Endothelial cell (in vitro differentiated cells): ENCODE data around the gene ARHGAP26. TPM values are rescaled to one million over a fixed set of nuclear protein-coding genes. Genes with fewer than 3 reads are reported as not detected.

Source experiments
- DNase-seq: peaks from one replicate; pipeline ENCODE4 v3.0.0; 2021; ENCODE audit warnings: low spot score
- H3K27ac Mint-ChIP-seq: one replicate; pipeline ENCODE4 v1.8.0; 2021; ENCODE audit warnings: mixed read lengths, inconsistent platforms; ENCODE audit not compliant: unreplicated experiment
- H3K27me3 Mint-ChIP-seq: one replicate; pipeline ENCODE4 v1.8.0; 2021; ENCODE audit warnings: mild to moderate bottlenecking, moderate library complexity, mixed read lengths, inconsistent platforms; ENCODE audit not compliant: unreplicated experiment
- H3K36me3 Mint-ChIP-seq: one replicate; pipeline ENCODE4 v1.8.0; 2021; ENCODE audit warnings: mild to moderate bottlenecking, low read depth, mixed read lengths, inconsistent platforms; ENCODE audit not compliant: unreplicated experiment
- H3K4me1 Mint-ChIP-seq: one replicate; pipeline ENCODE4 v1.8.0; 2021; ENCODE audit warnings: mild to moderate bottlenecking, mixed read lengths, inconsistent platforms; ENCODE audit not compliant: unreplicated experiment
- H3K4me3 Mint-ChIP-seq: one replicate; pipeline ENCODE4 v1.8.0; 2021; ENCODE audit warnings: mild to moderate bottlenecking, mixed read lengths, inconsistent platforms; ENCODE audit not compliant: unreplicated experiment
- H3K9me3 Mint-ChIP-seq: one replicate; pipeline ENCODE4 v1.8.0; 2021; ENCODE audit warnings: mixed read lengths, inconsistent platforms; ENCODE audit not compliant: unreplicated experiment
- CTCF ChIP-seq: fragments of 200-600 bp; sonication (generic); IDR thresholded peaks from one replicate; pipeline ENCODE4 v1.5.0; 2021; ENCODE audit warnings: antibody characterized with exemption; ENCODE audit not compliant: unreplicated experiment
- total RNA-seq: library from RNA; stranded (reverse); fragmentation: NEBNext Ultra II Directional; extraction: Animal tissue kit (Norgen Biotek cat#: 25700); gene quantifications from one replicate; pipeline ENCODE4 v1.2.1, GENCODE V29; 2021; ENCODE audit not compliant: unreplicated experiment

Gene ARHGAP26
- total RNA-seq, 1 donor from 2014 or later, result 81.5 TPM

- Mint-ChIP-seq H3K4me3 (no peak overlapping the region), H3K4me1 (no peaks in the 10 kb centered on the region), H3K27ac (no peak overlapping the region), H3K36me3 (no peaks in the 10 kb centered on the region), H3K9me3 (no peaks in the 10 kb centered on the region), H3K27me3 (peaks cover 4% of the 10 kb centered on the region)
- TF ChIP-seq CTCF, result no peak
- no peak for DNase-seq
Measured at GRCh38 chr5:142724821-142725220, 45.4 kb upstream of the ARHGAP26 start.

- Mint-ChIP-seq H3K27me3 (peaks cover 3% of the 10 kb centered on the region), H3K4me1 (no peaks in the 10 kb centered on the region), H3K4me3 (no peak overlapping the region), H3K36me3 (no peaks in the 10 kb centered on the region), H3K9me3 (no peaks in the 10 kb centered on the region), H3K27ac (no peak overlapping the region)
- DNase-seq, result no peak
- TF ChIP-seq CTCF, result no peak
Measured at GRCh38 chr5:142725231-142726187, 44.7 kb upstream of the ARHGAP26 start.

- peaks cover 3% of the 10 kb centered on the region for H3K27me3 Mint-ChIP-seq
- no peak overlapping the region for H3K4me3 Mint-ChIP-seq
- H3K4me1 Mint-ChIP-seq, result no peaks in the 10 kb centered on the region
- H3K36me3 Mint-ChIP-seq, result no peaks in the 10 kb centered on the region
- H3K27ac Mint-ChIP-seq, result no peak overlapping the region
- DNase-seq, result no peak
- H3K9me3 Mint-ChIP-seq, result no peaks in the 10 kb centered on the region
- no peak for TF ChIP-seq CTCF
Measured at GRCh38 chr5:142726188-142726731, 43.9 kb upstream of the ARHGAP26 start.

GRCh38 chr5:142727735-142728047, 42.5 kb upstream of the ARHGAP26 start:
- TF ChIP-seq CTCF, result no peak
- no peak for DNase-seq
- Mint-ChIP-seq H3K27ac (no peak overlapping the region), H3K4me3 (no peak overlapping the region), H3K9me3 (no peaks in the 10 kb centered on the region), H3K4me1 (peaks cover 2% of the 10 kb centered on the region), H3K27me3 (peaks cover 3% of the 10 kb centered on the region), H3K36me3 (no peaks in the 10 kb centered on the region)
